Measurements from ENCODE around the gene ARF6.
"Not testable (repeated sequence)": the region's sequence is repeated elsewhere in the genome, so short reads cannot be mapped to it uniquely, and the experiment has no call there.

GRCh38 chr14:49873548-49873947, 19.3 kb upstream of the ARF6 start:
- not testable (repeated sequence) for TF ChIP-seq CTCF (conservative IDR thresholded peaks at IDR 0.05); ZFX (IDR thresholded peaks at IDR 0.05)

Measured in C4-2B (cell line).